GM21390 (cell line): ENCODE measurements around the gene GPR55.

Experiments used
- ATAC-seq: cut with Tn5 transposase; IDR thresholded peaks from one replicate; pipeline ENCODE4 v1.9.1; 2021; ENCODE audit not compliant: unreplicated experiment

GPR55 gene

DNA sequence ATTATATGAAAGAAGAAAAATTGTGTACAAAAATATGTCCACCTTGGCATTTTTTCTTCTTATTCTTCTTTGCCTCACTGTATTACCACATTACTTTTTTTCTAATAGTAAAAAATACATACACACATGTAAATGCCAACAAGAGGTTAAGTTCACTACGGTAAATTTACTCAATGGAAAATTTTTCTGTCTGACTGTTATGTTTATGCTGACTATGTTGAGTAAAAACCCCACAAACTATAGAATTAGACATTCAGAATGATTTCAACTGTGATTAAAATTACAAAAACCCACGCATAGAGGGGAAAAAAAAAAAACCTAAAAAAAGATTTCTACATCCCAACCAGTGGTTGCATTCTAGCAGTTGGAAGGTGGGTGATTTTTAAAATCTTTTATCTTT, 5.4 kb downstream of the GPR55 start:
- ATAC-seq = no peak

DNA sequence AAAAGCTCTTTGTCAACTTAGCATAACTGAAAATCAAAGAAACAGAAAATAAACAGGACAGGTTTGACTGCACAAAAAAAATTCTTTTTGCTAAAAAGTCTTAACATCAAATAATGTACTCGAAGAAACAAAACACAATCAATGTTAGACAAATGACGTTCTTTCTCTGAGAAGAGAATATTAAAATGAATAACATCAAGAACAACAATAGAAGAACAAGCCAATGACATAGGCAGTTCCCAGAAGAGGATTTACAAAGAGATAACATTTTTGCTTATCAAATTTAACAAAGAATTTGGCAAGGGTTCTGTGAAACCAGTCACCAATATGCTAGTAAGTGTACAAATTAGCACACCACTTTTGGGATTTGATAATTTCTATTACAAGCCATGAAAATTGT, 5.8 kb downstream of the GPR55 start:
- ATAC-seq = no peak

DNA sequence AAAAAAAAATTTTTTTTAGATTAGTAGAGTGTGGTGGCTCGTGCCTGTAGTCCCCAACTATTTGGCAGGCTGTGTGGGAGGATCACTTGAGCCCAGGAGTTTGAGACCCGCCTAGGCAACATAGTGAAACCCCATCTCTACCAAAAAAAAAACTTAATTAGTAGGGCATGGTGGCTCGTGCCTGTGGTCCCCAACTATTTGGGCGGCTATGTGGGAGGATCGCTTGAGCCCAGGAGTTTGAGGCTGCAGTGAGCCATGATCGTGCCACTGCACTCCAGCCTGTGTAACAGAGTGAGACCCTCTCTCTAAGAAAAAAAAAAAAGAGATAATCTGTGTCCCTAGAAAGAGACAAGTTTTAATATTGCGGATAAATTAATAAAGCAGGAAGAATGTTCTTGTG, 8.8 kb downstream of the GPR55 start:
- ATAC-seq = no peak

DNA sequence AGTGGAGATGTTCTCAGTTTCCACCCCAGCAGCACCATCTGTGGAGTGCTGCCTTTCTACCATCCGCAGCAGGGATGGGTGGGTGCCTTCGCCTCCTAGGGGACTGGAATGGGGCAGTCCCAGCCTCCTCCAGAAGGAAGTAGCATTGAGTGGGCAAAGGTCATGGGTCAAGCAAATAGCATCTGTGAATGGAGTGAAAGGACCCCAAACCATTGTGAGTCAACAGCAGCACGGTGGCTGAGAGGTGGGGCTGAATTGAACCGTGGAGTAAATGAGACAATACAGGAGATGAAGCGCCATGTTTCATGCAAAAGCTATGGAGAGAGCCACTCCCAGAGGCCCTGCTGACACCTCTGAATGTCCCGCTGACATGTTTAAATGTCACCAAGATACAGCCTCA, 9.7 kb downstream of the GPR55 start:
- no peak for ATAC-seq

DNA sequence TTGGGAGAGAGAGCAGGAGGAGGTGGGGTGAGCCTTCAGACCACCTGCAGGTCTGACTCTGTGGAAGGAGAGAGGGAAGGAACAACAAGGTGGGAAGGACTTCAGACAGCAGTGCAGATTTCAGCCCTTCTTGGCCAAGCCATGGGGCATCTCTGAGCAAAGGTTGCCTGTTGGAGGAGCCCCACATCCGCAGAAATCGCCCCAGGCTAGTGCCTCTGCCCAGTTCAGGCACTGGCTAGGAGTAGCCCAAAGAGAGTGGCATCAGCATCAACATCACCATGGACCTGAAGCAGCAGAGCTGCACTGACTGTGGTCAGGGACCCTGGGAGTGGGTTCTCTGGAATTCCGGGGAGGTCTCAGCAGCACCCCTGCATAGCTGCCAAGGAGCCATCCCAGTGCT, 10.2 kb downstream of the GPR55 start:
- ATAC-seq = no peak

DNA sequence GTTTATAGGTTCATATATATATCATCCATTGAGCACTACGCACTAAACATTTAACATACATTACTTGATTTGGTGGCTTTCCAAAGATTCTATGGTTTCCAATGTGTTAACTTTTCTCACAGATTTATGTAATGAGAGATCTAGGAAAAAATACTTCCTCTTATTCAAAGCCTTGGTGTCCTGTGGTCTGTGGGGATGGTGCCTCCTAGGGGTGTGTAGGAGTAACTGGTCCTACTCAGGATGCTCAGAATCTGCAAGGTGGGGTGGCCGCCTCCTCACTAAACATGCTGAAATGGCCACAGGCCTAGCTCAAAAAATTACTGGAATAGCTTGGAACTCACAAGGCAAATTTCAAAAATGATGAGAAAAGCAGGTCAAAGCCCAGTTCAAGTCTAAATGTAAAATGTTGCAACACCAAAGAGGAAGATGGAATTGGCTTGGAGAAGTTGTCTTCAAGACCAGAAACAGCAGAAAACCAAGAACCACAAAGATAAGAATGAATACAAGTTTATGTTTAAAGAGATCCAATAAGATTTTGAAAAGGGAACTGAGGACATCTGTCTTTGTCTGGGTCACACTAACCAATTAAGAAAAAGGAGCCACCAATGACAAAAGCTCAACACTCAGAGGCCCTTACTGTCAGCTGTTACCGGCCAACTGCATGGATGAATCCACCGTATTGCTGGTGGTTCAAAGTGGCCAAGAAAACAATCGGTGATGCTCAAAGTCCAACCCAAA, 11.5 kb downstream of the GPR55 start:
- ATAC-seq = no peak

DNA sequence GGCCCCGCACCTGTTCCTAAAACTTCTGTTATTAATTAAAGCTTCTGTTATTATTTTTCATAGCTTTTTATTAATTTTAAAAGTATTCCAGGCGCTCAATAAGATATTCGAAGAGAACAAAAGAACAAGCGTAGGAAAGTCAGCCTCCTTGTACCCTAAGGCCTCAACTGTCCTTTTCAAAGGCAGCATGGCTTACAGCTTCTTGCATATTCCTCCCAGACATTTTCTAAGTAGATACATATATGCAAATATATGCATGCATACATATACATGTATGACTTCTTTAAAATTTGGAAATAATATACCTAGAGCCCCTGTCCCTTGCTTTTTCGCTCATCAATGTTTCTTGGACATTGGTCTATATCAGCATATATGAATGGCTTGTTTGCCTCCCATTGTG, 12.3 kb downstream of the GPR55 start:
- ATAC-seq = no peak

DNA sequence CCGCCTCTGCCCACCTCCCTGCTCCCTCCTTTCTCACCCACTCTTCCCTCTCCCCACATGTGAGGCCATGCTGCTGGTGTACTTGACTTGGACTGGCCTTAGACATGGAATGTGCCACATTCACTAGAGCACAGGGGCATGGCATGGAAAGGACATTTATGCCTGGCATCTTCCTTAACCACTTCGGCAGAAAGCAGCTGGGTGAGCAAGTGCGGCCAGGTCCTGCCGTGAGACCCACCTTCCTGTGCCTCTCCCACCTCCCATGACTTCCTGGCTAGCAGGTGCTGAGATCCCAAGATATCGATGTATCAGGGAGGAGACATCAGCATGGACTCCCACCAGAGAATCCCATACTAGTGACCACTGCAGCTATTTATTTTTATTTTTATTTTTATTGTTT, 13.0 kb downstream of the GPR55 start:
- ATAC-seq = no peak

DNA sequence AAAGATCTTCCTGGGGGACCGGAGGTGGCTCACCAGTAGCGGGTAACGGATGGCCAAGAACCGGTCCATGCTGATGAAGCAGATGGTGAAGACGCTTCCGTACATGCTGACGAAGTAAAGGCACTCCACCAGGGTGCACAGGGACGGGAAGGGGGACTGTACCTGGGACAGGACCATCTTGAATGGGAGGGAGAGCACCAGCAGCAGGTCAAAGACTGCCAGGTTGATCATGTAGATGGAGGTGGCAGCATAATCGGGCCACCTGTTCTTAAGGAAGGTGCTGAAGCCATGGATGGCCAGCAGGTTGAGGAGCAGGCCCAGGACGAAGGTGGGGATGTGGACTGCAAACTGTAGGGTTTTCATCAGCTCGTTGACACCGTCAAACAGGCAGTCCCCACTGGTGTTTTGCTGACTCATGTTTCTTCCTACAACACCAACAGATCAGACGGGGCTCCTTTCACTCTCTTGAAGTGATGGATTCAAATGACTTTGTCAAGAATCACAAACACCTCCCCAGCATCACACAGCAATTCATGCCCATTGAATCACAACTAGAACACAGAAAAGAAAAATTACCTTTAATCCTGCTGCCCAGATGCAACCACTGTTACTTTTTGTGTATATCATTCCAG, 14.4 kb downstream of the GPR55 start:
- no peak for ATAC-seq

DNA sequence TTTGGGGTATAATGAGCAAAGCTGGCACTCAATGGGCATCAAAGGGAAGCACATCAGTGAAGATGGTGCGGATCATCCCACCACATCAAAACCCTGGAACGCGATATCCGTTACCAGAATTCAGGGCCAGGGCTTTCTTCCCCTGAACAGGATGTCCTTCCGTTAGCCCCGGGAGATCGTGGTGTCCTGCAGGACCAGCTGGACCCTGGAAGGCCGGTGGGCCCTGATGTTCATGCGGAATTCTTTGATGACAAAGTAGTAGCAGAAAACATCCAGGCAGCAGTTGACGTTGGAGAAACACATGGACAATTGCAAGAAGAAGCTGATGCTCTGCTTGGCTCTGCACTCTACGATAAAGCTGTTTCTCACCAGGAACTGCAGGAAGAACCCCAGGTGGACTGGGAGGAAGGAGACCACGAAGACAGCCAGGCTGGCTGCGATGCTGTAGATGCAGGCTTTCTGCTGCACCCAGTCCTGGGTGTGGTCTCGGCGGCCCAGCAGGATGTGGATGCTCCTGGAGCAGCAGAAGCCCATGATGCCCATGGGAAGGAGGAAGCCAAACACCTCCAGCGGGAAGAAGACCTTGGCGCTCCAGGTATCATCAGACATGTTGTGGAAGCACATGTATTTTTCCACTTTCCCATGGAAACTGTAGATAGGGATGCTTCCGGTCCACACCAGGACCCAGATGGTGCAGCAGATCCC, 15.0 kb downstream of the GPR55 start:
- ATAC-seq = no peak

DNA sequence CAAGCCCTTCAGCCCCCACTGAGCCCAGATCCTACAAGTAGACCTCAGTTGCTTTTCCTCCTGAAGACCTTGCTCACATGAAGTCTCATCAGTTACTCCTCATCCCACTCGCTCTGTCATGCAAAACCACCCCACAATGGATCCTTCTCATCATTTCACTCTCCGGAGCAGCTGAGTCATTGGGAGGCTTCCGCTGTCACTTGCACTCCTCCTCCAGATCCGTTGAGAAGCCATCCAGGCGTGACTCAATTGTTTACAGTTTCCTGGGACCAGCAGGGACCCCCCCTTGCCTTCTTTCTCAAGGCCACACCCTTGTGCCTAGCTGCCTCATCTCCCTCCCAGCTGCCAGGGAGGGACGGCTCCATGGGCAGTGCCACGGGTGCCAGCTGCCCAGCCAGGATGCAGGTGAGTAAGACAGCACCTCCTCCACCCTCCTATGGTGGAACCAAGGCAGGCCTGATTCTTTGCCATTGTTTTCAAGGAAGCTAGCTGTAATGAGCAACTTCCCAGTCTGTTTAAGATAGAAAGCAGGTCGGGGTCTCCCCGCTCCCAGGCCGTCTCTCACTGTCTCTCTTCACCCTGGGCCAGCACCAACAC, 16.3 kb downstream of the GPR55 start:
- no peak for ATAC-seq

DNA sequence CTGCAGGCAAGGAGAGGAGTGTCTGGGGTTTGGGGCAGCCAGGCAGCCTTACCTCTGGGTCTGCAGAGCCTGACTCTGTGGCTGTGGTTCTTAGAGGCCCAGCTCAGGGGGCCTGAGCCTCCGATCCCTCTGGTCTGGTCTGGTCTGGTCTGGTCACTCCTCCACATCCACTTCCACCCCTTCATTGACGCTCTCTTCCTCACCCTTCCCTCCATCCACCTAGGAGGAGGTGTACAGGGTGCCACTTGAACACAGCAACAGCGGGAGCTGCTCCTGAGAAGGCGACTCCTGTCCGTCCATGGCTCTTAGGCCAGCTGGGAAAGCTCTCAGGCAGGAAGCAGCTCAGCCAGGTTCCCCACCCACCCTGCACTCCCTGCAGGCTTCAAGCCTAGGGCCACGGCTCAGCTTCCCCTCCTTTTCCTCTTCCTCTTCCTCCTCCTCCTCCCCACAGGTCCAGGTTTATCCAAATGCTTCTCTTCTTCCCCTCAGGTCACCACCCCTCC, 16.9 kb downstream of the GPR55 start:
- no peak for ATAC-seq

DNA sequence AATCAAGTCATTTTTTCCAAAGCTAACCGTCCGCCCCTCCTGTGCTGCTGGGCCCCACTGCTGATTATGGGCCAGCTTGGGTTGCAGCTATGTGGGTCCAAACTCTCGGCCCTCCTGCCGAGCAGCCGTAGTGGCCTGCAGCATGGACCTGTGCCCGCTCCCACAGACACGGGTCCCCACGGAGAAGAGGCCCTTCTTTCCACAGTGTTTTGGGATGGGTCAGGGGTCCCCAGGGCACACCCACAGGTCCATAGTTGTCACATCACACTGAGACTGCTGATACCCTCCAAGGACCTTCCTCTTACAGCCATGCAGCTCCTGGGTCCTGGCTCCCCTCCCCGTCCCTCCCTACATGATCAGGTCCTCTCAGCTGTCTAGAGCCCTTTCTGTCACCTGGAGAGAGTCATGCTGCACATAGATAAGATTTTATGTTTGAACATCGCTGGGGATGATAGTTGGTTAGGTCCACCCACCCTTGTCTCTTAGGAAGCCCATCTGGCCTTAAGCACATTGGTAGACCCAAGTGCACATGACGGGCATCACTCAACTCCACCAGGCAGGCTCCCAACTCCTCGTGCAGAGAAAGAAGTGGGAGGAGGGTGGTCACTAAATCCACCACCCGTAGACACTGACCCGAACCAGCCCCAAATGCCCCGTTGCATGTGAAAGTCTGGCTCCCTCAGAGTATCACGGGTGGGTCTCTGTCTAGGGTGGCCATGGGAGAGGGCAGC, 17.5 kb downstream of the GPR55 start:
- no peak for ATAC-seq

DNA sequence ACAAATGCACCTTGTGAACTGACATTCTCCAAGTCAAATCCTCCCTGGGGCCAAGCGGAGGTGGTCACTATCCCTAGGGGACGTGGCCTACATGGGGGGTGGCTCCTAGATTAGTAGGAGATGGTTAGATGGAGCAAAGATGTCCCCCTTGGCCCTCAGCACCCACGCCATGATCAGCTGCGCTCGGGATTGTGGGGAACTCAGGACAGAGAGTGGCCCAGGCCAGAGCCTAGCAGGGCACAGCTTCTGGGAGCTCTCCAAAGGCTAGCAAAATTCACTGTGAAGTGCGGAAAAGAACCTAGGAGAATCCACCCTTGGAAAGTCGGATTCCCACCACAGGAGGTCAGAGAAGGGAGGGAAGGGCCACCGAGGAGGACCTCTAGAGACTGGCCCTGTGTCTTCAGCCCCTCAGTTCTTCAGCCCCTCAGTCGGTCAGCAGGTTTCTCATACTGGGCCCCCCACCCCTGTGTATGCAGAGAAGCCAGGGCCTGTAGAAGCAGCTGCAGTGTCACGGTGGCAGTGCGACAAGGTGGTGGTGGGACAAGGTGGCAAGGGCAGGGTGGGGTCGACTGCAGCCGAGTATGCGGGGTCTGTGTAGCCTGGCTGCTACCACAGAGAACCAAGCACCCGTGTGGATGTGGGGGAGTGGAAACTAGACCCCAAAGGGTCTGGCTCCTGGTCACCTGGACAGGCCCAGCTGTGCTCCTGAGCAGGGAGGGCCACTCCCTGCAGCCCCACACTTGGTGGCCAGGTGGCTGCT, 18.4 kb downstream of the GPR55 start:
- ATAC-seq = no peak

DNA sequence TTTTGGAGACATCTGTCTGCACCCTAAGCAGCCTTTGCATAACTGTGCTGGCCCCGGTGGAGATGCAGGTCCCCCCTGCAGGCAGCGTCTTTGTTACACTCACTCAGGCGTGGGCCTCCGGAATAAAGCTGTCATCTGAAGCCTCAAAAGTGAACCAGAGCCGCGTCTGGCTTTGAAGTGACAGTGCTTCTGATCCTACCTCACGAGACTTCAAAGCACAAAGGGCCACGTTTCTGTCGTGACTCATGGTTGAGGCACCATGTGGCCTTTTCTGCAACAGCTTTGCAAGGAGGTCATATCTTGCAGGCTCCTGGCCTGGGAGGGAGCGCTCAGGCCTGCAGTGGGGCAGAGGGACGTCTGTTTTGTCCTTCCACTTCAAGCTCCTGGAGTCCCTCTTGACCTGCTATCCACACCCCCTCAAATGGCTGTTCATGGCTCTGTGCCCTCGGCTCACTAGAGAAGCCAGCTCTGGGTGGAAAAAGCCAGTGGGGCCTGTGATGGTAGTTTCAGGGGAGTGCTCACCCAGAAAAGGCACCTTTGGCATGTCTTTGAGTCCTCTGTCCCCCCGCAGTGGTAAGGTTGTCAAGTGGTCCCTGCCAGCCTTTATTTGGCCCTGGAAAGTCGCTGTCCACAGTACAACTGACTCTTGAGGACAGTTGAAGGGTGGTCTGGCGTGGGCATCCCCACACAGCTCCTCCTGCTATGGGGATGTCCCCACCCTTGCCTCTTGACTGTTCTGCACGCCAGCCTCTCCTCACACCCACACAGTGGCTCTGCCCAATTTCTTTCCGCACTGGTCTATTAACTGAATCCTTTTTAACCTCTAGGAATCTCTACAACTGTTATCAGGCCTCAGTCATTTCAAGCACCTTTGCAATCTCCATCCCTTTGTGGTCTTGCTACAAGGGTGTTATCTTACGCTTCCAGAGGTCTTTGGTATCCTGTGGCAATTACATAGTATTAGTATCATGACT, 19.3 kb downstream of the GPR55 start:
- ATAC-seq = no peak

DNA sequence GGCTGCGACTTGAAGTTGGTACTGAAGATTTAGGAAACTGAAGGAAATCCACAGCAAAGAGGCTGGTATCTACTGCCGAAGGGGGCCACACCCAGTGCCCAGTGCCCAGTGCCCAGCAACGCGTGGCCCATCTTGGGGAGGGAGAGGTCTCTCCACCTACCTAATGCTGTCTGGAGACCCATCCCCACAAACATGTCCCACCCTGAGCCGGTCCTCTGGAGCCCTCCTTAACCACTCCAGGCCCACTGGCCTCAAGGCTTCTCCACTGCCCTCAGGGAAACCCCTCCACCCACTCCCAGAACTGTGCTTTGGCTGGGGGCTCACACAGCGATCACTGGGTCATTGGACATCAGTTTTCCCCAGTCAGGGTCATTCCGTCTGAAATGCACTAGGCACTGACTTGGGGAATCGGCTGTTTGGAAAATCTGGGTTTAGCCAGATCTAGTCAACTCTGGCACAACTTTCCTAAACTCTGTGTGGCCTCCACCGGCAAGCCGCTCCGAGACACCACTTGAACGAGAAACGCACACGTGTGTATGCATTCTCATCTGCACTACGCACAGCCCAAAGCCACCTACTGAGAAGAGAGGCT, 20.1 kb downstream of the GPR55 start:
- no peak for ATAC-seq

DNA sequence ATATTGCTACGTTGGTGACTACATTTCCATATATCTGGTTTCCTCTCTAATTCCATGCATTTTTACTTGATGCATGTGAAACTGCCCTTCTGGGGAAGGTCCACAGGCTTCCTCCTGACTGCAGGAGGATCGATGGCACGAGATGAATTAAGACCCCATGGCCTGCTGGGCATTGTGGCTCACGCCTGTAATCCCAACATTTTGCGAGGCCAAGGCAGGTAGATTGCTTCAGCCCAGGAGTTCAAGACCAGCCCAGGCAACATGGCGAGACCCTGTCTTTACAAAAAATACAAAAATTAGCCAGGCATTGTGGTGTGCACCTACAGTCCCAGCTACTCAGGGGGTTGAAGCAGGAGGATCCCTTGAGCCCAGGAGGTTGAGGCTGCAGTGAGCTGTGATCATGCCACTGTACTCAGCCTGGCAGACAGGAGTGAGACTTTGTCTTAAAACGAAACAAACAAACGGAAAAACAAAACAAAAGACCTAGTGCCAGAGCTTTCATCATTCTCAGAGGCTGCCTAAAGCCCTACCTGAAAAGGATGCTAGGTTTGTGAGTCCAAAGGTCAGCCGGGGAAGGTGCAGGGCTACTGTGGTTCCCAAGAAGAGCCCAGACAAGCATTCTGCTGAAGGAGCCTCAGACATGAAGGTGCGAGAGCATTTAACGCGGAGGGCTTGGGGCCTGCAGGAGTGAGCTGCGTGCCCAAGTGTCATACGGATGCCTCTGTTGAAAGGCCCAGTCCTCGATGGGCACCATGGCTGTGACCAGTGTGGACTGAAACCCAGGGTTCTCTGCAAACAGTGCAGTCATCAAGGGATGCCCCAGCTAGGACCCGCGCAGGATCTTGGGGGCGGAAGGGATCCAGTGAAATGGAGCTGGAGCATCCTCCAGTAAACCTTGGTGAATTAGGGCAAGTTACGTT, 21.6 kb downstream of the GPR55 start:
- no peak for ATAC-seq
